ENCODE results near the gene PLA2G4A. TPM values are rescaled to one million over a fixed set of nuclear protein-coding genes. Genes with fewer than 3 reads are reported as not detected.
"Not testable (repeated sequence)": the region's sequence is repeated elsewhere in the genome, so short reads cannot be mapped to it uniquely, and the experiment has no call there.

Gene PLA2G4A
- total RNA-seq, 1 donor from 2014 or later: 45.3 TPM

- not testable (repeated sequence) for DNase-seq (ENCODE audit: low spot score)
Observed at GRCh38 chr1:186922814-186923213, 94.1 kb downstream of the PLA2G4A start.

- DNase-seq (ENCODE audit: low spot score): no peak
Observed at GRCh38 chr1:186923486-186923885, 94.7 kb downstream of the PLA2G4A start.

GRCh38 chr1:186925881-186926669 is 97.3 kb downstream of the PLA2G4A start:
- no peak for DNase-seq (ENCODE audit: low spot score)

GRCh38 chr1:186927884-186928283 is 99.1 kb downstream of the PLA2G4A start:
- peak; percentile 59 for DNase-seq (ENCODE audit: low spot score)

GRCh38 chr1:186930238-186930637 is 101.5 kb downstream of the PLA2G4A start:
- DNase-seq (ENCODE audit: low spot score): no peak

- DNase-seq (ENCODE audit: low spot score): no peak
Observed at GRCh38 chr1:186937016-186937670, 108.4 kb downstream of the PLA2G4A start.

GRCh38 chr1:186943891-186944686 is 115.3 kb downstream of the PLA2G4A start:
- no peak for DNase-seq (ENCODE audit: low spot score)

GRCh38 chr1:186945146-186945545 is 116.4 kb downstream of the PLA2G4A start:
- DNase-seq (ENCODE audit: low spot score): no peak

GRCh38 chr1:186948535-186948934 is 119.8 kb downstream of the PLA2G4A start:
- no peak for DNase-seq (ENCODE audit: low spot score)

GRCh38 chr1:186949173-186949572 is 120.4 kb downstream of the PLA2G4A start:
- no peak for DNase-seq (ENCODE audit: low spot score)

- no peak for DNase-seq (ENCODE audit: low spot score)
Observed at GRCh38 chr1:186950547-186950946, 121.8 kb downstream of the PLA2G4A start.

- DNase-seq (ENCODE audit: low spot score): no peak
Observed at GRCh38 chr1:186953876-186954275, 125.1 kb downstream of the PLA2G4A start.

- DNase-seq (ENCODE audit: low spot score): no peak
Observed at GRCh38 chr1:186957314-186957713, 128.6 kb downstream of the PLA2G4A start.

- no peak for DNase-seq (ENCODE audit: low spot score)
Observed at GRCh38 chr1:186958520-186958919, 129.8 kb downstream of the PLA2G4A start.

- DNase-seq (ENCODE audit: low spot score): no peak
Observed at GRCh38 chr1:186960861-186961260, 132.1 kb downstream of the PLA2G4A start.

GRCh38 chr1:186965847-186966246 is 137.1 kb downstream of the PLA2G4A start:
- DNase-seq (ENCODE audit: low spot score): no peak

- no peak for DNase-seq (ENCODE audit: low spot score)
Observed at GRCh38 chr1:186966456-186966855, 137.7 kb downstream of the PLA2G4A start.

- DNase-seq (ENCODE audit: low spot score): no peak
Observed at GRCh38 chr1:186967656-186968394, 139.1 kb downstream of the PLA2G4A start.

GRCh38 chr1:186974774-186975181 is 146.0 kb downstream of the PLA2G4A start:
- DNase-seq (ENCODE audit: low spot score): no peak

- DNase-seq (ENCODE audit: low spot score): no peak
Observed at GRCh38 chr1:186975220-186975619, 146.5 kb downstream of the PLA2G4A start.

- no peak for DNase-seq (ENCODE audit: low spot score)
Observed at GRCh38 chr1:186976700-186977099, 148.0 kb downstream of the PLA2G4A start.

Measured in ureter (tissue), 1 donor.